Hippocampal formation (tissue), 2 donors: Measurements from ENCODE around the gene NPR2.

ENCODE experiments used
- DNase-seq, 2 donors: peaks; one replicate each; lab custom pipeline; 2025; lab: John Stamatoyannopoulos, UW

NPR2 gene

GRCh38 chr9:35763803-35764202, 27.6 kb upstream of the NPR2 start:
- DNase-seq = no peak

DNA sequence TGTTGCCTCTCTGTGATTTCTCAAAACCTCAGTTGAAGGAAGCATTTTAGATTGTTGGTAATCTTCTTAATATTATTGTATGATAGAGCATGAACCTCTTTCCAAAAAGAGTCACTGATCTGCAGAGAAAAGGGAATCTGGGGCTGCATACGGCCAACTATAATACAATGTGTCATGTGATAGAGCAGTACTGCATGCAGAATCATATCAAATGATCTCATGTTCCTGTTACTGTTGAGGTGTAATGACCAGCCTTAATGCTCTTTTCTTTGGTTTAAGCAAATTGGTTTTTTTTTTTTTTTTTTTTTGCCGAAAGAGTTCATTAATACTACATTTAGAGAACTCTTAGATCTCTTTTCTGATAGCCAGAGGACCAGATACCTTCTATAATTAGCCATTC, 24.4 kb upstream of the NPR2 start:
- no peak for DNase-seq

- no peak for DNase-seq
Observed at GRCh38 chr9:35767458-35767857, 23.9 kb upstream of the NPR2 start.

DNA sequence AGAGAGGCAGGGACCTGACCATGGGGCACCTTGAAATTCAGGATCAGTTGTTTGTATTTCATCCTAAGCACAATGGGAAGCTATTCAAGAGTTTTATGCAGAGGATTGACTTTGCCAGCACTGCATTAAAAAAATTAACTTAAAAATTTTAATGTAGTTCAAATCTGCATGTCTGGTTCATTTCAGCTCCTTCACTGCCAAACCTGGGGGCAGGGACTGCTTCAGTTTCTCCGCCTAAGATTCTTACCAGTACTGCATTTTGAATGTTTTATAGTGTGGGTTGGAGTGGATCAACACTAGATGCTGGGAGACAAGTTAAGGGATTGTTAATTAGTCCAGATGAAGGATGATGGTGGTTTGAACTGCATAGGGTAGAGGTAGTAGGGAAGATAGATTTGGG, 21.6 kb upstream of the NPR2 start:
- no peak for DNase-seq

- DNase-seq = no peak
Observed at GRCh38 chr9:35771075-35771433, 20.3 kb upstream of the NPR2 start.

GRCh38 chr9:35771534-35771933, 19.9 kb upstream of the NPR2 start:
- no peak for DNase-seq

GRCh38 chr9:35771943-35772342, 19.4 kb upstream of the NPR2 start:
- DNase-seq = no peak

GRCh38 chr9:35774907-35775635, 16.3 kb upstream of the NPR2 start:
- DNase-seq = peak; percentile 10 to 25

- no peak for DNase-seq
Observed at GRCh38 chr9:35776018-35776417, 15.4 kb upstream of the NPR2 start.

DNA sequence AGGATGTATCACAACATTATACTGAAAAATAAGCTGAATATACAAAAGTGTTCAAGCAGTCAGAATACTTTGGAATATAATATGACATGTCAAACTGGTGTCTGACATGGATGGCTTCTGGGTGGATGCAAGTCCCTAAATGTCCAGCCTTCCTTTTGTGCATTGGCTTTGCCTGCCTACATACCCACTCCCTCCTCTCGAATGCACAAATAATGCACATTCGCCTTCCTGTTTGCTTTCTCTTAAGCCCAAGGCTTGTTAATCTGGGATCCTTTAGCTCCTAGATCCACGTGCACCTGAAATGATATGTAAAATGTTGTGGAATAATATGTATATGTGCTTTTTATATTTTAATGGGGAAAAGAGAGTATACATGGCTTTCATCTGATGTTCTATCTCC, 12.9 kb upstream of the NPR2 start:
- DNase-seq = no peak

DNA sequence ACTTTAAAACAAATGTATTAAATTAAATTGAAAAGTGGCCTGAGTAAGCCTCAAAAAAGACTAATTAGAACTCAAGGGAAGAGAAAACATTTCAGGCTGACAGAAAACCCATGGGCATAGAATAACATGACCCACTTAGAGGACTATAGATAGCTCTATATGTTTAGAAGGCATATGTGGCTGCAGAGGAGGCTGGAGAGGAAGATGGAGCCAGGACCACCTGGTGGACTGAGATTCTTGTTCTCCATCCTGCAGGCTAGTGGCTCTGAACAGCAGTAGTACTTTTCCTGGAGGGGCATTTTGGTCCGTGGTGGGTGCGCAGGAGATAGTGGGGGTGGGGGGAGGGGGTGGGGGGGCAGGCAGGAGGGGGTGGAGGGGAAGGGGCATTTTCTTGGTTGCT, 10.3 kb upstream of the NPR2 start:
- no peak for DNase-seq

GRCh38 chr9:35783418-35783817, 8.0 kb upstream of the NPR2 start:
- no peak for DNase-seq

DNA sequence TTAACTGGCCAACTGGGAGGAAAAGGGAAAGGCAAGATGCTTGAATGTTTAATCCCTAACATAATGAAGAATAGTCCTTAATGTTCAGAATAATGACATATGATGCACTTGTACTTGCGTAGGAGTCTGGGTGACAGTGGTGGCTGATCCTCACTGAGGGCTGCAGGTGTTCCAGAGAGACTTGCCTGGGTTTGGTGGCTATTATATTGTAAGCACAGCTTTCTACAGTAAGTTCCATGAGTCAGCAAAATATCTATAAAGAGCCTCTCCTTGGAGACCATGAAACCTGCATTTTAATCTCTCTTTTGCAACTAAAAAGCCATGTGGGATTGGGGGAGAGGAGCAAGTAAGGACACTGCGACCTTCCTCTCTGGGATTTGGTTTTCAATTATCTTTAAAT, 1.9 kb upstream of the NPR2 start:
- no peak for DNase-seq

- DNase-seq = no peak
Observed at GRCh38 chr9:35790025-35790384, 1.4 kb upstream of the NPR2 start.

DNA sequence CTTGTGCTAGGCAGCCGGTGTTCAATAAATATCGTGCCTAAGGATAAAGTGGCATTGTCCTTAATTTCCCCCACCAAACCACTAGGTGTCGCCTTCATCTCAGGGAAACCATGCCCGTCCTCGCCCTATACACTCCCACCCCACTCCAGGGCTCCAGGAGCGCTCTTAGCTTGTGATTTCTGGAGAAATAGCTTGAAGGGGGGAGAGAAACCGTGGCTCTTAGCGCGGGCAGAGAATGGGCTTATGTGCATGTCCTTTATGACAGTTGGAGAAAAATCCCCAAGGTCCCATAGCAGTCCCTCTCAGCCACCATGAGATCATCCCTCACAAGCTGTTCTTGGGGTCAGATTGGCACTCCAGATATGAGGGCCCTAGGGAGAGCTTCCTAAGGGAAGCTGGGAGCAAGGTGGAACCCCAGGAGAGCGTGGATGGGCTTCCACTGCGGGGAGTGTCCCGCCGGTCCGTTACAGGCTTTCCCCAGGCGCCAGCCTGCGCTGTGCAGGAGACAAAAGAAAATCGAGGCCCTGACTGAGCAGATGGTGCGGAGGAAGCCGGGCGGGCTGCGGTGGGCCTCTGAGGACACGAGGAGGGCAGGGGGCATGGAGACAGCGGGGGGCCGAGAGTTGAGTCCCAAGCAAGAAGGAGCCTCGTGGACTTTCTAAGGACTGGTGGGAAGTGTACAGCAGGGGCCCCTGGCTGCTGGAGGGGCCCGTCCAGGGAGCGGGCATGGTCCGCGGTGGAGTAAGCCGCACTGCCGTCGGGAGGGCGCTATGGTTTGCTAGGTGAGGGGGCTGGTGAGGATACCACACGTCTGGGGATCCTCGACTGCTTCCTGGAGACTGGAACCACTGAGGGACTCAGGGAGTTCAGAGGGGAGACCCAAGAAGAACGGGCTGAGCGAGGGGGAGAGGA, 750 bp upstream of the NPR2 start:
- DNase-seq = peak; percentile 48 to 78

- no peak for DNase-seq
Observed at GRCh38 chr9:35792024-35792813, 828 bp downstream of the NPR2 start.

DNA sequence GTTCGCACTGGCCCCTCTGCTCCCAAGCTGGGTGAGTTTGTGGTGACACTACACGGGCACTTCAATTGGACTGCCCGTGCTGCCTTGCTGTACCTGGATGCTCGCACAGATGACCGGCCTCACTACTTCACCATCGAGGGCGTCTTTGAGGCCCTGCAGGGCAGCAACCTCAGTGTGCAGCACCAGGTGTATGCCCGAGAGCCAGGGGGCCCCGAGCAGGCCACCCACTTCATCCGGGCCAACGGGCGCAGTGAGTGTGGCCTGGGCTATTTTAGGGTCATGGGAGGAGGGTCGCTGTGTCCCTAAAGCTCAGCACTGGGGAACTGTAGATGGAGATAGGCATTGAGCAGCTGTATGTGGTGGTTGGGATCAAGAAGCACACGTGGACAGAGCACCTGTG, 1.4 kb downstream of the NPR2 start:
- DNase-seq = no peak

GRCh38 chr9:35793461-35793860, 2.1 kb downstream of the NPR2 start:
- DNase-seq = no peak

- DNase-seq = no peak
Observed at GRCh38 chr9:35795695-35796094, 4.3 kb downstream of the NPR2 start.

GRCh38 chr9:35797311-35798109, 6.1 kb downstream of the NPR2 start:
- no peak for DNase-seq

DNA sequence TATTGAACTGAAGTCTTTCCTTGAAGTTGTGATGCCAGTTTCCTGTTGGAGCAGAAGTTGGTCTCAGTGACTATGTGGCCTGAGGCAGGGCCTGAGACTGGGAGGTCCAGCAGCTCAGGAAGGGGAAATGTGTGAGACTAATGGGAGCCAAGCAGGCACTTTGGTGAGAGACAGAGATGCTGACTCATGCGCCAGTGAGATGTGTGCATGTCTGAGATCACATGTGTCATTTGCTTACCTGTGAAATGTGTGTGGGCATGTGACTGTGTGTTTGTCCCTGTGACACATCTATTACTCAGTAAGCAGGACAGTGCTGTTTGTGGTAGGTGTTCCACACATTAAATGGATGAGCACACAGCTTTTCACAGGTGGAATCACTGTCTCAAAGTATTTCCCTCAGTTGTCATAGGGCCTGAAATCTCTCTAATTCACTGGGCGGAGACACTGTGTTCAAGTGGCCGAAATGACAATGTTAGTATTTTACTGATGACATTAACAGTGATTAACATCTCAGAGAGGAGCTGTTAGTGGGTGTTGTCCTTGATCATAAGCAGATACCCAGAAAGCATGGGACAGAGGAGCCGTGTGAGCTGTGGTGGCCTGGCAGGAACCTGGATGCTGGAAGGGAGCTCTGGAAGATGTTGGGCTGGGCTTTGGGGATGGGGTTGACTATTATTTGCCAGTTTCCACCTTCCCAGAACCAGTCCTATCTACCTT, 7.4 kb downstream of the NPR2 start:
- DNase-seq = no peak
